ENCODE measurements around the gene COL4A2.

Gene COL4A2

DNA sequence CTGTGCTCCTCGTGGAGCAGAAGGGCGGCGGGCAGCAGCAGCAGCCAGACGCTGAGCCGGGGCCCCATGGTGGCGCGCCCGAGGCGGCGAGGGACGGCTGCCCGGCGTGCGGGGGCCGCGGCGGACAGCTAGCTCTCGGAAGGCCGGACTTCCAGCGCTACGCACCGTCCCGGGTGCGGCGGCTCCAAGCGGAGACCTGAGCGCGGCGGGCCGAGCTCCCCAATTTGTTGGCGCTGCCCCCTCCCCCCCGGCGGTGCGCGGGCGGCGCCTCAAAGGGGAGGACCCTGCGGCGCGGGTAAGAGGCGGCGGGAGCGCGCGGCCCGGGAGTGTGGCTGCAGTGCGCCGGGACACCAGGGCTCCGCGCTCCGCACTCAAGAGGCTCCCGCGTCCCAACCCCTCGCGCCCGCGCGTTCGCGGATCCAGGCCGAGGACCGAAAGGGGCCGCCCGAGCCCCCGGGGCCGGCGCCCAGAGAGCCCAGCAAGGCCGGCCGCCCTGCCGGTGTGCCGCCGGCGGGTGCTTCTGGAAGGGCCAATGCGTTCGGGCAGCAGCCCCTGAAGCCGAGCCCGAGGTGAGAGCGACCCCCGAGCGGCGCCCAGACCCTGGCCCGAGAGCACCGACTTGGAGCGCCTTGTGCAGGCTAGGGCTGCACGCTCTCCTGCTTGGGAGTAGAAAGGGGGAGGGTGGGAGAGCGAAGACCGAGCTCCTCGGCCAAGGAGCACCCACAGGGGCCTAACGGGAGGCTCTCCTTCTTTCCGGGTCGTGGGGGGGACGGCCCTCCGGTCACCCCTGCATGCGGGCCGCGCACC, at the start of gene COL4A2, which contains the start of gene COL4A1:
TSS of gene COL4A2 (plus strand) at position 325 of the 807 bp plus-strand sequence. CDS start 620 bp downstream, outside the sequence.
TSS of gene COL4A1 (minus strand) at position 198 of the 807 bp plus-strand sequence. CDS start at position 68, 130 bp downstream.
- DNase-seq, result no peak

DNA sequence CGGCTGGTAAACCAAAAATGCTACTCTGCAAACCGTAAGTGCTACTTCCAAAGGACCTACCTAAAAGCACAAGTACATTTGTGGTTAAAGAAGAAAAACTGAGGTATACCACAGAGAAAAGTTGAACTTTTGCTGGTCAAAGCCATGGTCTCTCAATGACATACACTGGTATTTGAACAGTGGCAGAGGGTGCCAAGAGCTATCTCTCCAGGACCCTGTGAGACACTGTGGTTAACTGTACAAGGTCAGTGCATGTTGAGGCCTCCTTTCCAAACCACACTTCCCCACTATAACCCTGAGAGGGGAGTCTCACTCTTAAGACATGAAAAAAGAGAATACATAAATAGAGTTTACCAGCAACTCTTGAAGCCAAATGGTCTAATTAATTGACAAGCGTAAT, 49.7 kb upstream of the COL4A2 start:
- DNase-seq, result no peak

DNA sequence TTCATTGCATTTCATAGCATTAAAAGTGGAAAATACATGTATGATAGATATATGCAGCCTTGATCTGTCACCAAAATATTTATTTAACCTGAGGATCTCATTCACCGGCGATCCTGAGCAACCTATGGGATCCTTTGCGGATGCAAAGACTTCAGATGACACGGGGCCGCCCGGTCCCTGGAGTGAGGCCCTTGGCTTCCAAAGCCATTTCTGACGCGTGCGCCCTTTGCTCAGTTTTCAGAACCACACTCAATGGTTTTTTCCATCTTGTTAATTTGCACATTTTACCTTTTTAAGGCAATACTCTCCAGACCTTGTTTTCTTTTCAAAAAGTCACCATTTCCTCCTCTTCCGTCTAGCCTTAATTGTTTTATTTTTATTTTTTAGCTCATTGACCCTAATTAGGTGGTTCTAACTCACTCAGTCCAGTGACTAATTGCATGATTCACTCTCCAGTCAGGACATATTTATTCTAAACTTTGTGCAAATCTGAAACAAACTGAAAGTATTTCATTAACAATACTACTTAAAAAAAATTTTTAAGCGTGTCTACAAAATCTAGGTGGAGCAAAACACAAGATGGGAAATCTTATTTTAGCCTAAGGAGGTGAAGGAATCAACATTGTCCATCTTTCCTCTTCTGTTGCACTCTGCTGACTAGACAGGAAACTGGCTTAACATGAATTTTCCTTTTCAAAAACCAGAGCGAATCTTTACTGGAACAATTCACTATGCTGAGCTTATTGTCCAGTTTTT, 48.0 kb upstream of the COL4A2 start:
- no peak for DNase-seq

DNA sequence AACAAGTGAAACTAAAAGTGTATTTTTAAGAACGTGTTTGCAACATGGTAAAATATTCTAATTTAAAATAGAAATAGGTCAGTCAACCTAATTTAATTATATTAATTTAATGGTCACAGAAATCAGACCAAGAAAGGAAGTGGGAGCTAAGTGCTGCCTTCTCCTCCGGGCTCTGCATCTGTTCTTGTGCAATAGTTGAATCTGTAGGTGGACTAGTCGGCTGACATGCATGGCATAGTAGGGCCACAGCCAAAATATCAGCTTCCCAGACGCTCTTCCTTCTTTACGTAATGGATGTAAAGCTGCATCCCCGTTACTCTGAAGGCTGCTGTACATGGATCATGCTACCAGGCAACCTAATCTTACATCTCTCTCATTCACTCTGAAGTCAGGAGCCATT, 47.4 kb upstream of the COL4A2 start:
- no peak for DNase-seq

DNA sequence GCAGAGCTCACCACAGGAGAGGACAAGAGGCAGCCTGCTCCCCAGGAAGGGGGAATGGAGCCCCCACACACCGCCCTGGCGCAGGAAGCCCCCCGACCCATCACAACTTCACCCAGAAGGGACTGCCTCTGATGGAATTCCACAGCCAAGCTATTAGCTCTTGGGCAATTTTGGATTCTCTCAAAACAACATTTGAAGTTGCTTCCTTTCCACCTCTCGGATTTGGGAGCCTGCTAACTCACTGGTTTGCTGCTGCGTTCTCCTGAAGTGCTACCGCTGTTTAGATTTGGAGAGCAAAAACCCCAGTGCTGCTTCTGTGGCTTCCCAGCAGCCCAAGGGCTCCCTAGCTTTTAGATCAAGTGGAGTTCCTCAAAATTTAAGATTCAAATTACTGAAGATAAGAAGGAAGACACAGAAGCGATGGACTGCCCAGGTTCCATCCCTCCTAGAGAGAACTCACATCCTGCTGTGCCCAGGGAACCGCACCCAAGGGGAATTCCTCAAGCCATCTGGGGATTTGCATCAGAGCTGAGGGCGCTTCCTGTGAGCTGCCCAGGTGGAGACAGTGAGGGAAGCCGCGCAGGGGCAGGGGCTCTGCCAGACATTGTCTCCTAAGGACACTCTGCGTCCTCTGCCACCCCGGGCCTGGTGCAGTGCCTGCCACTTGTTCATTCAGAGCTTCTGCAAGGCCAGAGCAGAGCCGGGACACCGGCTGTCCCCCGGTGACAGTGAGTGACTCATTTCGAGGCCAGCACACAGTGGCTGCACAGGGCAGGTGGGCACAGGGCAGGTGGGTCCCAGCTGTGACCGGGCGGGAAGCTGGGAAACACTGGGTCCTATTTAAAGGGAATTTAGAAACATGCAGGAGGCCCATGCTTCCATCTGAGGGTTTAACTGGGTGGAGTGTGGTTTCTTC, 45.7 kb upstream of the COL4A2 start:
- no peak for DNase-seq

DNA sequence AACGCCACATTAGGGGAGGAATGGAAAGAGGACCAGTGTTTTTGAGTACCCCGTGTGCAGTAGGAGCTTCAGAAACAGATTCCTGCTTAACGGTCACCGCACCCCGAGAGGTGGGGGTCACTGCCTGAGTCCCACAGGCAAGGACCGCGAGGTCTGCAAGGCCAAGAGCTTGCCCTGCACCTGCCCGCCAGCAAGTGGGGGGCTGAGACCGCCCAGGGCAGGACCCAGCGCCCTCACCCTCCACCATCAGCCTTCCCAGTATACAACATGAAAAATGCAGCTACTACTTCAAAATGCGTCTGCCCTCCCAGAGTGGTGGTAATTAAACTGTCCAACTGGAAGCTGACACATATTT, 45.0 kb upstream of the COL4A2 start:
- no peak for DNase-seq

DNA sequence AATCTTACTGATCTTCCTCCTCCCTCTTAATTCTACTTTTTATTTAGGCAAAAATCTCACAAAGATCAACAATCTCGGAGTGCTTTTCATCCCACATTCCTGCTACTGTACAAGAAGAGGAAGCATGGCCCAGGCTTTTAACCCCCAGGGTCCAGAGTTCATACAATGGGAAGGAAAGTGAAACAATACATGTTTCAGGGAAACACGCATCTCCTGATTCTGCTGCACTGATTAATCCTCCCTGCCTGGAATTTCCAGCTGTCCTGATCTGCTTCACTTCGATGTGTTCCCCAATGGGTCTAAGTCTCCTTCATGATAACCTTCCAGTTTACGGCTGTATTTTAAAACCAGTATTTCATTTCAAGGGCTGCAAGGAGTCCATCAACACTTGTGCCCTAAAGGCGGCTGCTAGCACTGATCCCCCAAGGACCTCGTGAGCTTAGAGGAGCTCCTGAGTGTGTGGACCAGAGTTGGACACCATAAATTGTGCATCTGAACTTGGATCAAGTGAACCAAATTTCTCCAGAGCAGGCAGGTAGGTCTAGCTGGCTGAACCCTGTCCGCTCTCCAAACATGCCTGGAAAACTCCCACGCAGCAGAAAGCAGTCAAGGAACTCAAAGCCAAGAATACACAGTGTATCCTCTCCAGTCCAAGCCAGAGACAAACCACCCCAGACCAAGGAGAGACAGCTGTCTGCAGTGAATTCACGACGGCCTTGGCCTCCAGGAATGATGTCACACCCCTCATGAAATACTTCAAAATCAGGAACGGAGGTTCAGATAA, 44.4 kb upstream of the COL4A2 start:
- no peak for DNase-seq

DNA sequence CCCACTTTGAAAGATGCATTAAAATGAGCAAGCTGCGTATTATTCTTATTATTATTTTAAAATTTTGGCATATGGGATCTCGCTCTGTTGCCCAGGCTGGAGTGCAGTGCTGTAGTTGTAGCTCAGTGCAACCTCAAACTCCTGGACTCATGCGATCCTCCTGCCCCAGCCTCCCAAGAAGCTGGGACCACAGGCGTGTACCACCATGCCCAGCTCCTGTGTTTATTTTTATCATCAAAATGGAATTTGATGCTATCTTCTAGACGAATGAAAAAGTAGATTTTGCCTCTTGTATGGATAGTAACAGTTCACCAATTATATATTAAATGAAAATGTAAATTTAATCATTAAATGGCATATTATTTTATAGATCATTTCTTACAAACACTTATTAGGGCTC, 43.7 kb upstream of the COL4A2 start:
- no peak for DNase-seq

DNA sequence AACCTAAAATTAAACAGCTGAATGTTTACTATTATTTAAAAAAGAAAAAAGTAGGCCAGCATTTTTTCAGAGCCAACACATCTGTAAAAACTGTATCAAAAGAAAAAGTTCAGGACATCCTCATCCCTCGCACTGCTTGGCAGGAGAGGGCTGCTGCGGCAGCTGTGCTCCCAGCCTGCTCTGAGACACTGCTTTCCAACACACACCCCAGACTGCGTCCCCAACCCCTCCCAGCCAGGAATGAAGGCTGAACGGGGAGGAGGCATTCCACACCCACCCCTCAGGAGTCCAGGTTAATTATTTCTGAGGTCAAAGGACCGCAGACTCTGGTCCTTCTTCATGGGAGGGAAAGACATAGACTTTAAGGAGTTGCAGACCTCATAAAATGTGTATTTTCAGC, 43.2 kb upstream of the COL4A2 start:
- DNase-seq, result no peak

DNA sequence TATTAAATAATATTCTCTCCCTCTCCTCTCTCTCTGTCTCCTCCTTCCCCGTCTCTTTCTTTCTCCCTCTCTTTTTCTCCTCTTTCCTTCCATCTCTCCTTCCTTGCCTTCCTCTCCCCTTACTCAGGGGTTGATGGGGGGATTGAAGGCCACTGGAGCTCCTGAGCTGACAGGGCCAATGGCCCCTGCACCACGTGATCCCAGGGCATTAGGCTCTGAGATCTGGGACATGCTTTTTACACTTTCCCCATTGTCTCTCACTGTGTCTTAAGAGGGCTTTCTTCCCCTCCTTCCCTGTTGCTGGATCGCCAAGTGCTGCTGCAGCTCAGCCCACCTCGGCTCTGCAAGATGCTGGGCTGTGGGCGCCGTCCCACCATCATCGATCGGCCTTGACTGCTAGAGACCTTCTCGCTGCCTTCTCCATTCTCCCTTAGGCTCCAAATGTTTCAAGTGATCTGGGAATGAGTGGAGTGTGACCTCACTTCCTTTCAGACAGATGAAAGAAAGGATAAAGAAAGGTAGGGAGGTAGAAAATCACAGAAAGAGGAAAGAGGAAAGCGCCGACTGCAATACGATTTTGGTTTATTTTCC, 42.3 kb upstream of the COL4A2 start:
- DNase-seq, result no peak

DNA sequence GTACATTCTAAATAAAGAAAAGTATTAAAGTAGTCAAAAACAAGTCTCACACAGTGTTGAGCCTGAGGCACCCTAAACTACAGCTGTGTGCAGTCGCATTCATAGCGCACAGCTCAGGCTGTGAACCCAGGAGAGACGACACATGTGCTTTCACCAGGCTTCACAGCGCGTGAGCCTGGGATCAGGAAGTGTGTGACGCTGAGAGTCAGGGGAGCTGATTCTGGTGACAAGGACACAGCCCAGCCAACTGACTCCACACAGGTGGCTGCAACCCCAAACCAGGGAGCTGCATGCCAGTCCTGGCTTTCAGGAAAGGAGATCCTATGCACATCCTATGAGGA, 41.8 kb upstream of the COL4A2 start:
- DNase-seq, result no peak

DNA sequence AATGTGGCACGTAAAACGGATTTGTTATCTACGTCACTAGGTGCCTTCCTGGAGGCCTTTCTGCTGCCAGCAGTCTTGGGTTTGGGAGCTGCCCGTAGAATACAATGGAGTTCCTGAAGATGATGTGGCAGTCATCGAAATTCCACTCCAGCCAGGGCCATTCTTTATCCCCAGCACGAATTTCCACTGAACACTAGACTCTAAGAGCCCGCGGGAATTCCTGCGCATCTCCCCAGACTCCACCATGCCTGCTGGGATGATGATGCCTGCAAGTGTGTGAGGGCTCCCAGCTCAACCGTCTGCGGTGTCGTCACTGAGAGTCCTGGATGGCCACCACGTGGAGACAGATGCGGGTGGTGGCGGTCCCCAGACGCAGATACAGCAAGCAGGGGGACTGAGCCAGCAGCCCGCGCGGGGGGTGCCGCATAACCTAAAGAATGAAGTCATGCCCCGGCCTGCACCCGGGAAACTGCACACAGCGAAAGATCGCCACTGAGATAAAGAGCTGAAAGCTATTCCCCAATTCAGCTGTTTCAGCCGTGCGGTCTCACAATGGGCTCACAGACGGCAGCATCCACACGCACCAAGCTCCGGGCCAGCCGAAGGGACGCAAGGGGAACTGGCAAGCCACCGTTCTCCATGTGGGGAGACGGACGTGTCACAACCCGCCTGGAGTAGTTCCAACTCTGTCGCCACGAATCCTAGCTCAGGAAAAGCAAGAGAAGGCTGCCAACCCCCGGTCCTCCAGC, 41.2 kb upstream of the COL4A2 start:
- DNase-seq, result no peak

DNA sequence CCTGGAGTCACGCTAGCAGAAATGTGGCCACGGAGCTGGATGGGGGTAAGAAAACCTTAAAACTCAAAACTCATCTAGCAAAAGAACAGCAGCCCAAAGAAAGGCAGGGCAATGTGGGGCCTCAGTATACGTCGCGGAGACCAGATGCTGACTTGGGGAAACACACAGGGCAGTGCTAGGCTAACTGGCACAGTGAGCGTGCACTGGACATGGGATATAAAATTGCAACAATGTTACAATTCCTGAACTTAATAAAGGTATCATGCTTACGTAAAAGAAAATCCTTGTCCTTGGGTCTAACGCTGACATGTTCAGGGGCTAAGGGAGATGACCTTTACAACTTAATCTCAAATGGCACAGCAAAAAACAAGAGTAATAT, 40.7 kb upstream of the COL4A2 start:
- no peak for DNase-seq

DNA sequence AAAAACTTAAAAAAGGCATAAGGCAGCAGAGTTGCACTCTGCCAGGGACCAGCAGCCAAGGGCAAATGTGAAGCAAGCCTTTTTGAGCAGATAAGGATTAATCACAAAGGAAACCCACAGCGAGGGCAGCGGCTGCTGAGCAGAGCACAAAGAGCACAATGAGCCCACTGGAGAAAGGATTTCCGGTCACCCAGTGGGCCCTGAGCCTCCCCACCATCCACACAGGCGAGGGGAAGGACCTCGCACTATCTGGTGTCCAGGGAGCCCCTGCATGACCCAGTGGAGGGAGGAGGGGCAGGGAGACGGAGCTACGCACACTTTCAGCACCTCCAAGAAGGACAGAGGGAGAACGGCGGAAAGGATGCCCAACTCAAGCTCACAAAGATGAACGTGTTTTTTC, 40.1 kb upstream of the COL4A2 start:
- no peak for DNase-seq

DNA sequence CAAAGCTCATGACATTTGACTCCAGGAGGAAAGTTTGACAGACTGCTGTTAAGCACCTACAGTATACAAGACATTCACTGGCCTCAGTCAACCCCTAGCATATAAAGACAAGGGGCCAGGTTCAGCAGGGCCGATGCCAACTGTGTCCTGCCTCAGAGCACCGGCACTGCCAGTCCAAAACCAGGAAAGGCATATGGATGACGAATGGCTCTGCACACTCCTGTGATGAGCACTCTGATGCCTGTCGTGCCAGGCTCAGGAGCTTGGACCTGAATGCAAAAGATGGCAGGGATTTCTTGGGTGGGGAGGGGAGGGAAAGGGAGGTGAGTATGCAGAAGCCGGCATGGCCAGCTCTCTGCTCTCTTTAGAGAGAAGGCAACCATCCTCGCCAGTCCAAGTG, 39.0 kb upstream of the COL4A2 start:
- no peak for DNase-seq

DNA sequence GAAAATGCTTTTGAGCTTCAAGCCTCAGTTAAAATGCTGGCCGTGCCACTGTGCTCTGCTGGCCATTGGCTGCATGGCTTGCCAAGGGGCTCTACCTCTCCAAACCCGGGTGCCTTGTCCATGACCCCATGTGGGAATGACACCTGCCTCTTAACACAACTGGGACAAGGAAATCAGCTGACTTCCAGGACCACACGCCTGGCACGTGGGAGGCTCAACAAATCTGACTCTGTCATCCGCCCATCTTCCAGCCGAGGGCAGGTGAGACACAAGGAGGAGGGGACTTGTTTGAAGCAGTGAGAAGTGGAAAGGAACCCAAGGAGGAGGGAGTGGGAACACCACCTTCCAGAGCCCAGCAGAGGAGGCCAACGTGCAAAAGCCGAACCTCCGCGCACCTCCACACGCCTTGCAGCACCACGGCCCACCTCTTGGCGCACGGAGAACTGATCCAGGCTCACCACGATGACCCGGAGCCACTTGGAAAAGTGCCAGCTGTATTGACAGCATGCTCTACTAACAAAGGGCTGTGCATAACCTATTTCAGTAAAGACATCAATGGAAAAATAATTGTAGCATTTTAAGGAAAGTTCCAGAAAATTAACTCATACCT, 38.4 kb upstream of the COL4A2 start:
- DNase-seq, result no peak

DNA sequence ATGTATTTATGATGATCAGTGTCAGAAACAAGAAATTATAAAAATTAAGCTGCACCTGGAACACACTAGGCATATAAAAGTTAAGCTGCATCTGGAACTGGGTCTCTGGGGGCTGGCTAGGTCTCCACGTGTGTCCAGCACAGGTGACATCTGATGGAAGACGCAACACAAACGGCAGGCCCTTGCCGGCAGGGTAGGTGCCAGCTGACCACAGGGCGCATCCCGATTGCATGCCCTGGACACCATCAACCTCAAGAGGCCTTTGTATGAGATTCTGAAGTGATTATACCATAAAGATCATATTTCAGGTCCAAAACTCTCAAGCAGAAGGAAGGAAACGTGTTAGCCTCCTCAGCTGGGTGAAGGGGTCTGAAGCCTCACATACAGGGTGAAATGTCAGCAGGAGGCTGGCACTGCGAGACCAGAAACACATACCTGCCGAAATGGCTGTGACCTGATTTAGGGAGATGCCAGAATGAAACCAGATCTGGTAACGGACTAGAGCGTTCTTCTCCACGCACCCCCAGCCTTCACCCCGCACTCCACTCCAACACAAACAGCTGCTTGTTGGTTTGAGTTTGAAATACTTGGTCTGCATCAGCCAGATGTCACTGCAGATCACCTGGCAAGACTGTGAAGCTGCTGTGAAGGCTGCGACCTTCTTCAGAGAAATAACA, 37.4 kb upstream of the COL4A2 start:
- no peak for DNase-seq

DNA sequence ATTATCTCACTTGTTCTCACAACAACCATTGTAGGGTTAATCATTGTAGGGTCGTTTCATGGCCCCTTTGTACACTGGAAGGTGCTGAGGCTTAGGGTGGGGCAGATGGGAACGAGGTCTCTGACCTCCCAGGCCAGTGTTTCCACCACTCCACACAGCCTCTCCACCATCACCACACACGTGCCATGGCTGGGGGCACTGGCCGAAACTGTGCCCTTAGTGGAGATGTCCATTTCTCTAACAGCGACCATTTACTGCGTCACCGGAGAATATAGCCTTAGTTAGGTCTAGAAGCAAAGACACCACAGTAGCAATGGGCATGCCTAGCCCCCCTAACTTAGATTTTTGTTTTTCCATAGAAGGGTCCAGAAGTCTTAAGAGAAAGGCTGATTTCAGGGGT, 36.6 kb upstream of the COL4A2 start:
- no peak for DNase-seq

DNA sequence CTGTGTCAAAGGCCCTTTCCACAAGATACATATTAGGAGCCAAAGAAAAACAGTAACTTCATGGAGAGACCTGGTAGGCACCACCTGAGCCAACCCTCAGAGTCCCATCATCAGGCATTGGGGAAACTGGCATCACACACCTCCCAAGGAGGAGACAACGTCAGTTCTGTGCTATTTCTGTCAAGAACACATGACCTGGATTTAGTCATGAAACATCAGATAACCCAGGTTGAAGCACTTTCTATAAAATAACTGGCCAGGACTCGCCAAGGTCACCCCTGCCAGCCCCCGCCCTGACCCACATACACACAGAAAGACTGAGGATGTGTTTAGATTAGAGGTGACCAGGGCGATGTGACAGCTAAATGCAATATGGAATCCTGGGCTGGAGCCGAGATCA, 35.8 kb upstream of the COL4A2 start:
- DNase-seq, result no peak

DNA sequence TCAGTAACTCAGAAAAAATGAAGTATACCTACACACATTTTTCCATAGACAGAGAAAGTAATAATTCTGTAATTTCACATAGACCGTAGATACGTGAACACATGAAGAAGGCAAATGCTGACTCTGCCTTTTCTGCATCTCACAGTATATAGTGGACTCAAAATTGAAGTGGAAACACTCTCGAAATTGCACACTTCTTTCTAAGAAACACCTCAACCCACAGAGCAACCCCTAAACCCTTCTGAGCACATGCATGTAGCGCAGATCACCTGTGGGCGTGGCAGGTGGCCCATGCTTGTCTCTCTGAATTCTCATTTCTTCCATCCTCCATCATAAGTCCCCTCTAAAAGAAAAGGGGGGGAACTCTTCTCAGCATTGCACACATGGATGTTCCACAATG, 34.9 kb upstream of the COL4A2 start:
- no peak for DNase-seq
